Pons (tissue), 1 donor: Measurements from ENCODE around the gene STMND1.
A peak's percentile ranks its signal among the peaks of the same experiment; 100 is the strongest.

Experiments used
- DNase-seq: peaks from one replicate; pipeline ENCODE4 v3.0.0-alpha.2; 2016; ENCODE audit warnings: low spot score

STMND1 gene

DNA sequence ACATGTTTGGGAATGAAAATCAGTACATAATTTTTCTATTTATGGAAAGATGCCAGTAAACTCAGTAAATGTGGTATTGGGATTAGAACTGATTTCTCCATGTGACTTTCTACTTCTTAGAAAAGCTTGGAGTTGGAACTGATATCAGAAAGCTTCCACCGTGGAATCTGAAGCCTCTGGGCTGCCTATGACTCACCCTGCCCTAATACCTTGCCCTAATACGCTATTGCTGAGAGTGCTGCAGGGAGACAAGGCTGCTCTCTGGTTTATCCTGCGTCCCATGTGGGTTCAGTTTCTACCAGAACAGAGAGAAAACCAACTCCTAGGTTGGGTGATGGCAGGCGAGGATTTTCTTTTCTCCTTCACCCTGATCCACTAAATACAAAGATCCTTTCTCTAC lies 3.3 kb upstream of the STMND1 start:
- peak; percentile 34 for DNase-seq

DNA sequence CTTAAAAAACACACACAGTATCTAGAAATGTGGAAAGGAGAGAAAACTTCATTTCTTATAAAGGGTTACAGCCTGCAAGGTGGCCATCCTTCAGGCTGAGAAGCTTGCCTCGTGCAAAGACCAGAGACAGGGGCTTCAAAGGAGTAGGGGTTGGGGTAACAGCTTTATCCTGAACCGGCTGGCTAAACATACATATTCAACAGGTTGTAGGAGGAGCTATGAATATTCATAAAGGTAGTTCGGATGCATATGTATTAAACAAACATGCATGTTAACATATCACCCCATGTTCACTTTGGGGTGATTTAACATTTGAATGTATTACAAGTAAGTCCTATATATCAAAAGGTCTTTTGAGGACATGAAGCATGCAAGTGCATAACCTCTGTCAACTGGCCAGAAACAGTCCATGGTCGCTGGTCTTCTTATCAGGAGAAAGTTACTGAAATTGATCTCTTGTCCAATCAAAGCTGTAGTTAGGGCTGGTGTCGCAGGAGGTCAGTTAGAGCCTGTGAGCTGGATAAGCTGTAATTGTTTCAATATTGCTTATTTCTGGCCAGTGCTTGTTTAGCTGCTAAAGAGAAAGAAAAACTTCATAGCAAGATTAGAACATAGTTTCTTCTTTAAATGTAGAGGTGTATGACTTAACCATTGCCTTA lies 2.3 kb upstream of the STMND1 start:
- DNase-seq = no peak

DNA sequence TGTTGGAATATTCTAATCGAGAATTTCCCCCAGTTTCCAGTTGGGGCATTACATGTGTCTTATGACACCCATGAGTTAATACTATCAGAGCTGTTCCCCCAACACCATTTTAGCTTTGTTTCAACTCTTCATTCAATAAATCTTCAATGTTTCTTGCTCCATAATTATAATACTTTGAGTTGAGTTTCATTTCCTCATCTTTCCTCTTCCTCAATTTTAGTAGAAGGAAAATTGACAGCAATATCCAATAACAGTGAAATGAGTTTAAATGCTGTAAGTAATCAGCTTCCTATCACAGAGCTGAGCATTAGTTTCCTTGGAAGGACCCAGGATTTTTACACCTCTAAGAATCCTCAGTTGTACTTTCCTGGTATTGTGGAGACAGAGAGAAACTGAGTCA lies 1.0 kb upstream of the STMND1 start:
- DNase-seq = no peak

DNA sequence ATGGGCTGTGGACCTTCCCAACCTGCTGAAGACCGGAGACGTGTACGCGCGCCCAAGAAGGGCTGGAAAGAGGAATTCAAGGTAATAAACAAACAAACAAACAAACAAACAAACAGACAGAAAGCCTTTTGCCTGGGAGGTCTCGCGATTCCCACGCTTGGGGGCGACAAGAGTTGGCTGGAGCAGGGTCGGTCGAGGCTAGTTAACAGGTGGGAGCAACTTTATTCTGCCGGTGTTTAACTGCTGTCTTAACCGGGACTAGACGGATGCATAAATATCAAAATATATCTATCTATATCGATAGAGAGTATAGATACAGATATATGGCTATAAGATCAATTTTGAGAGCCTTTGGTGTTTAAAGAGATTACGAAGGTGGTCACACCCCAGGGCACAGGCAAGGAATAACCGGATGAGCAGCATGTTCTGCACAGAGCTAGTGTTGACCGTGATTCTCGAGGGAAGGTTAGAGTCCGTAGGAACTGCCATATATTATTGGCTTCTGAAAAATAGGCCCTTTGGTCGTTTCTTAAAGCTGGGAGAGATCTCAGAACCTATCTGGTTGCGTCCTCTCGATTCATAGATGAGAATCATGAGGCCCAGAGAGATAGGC lies 514 bp downstream of the STMND1 start:
- no peak for DNase-seq

DNA sequence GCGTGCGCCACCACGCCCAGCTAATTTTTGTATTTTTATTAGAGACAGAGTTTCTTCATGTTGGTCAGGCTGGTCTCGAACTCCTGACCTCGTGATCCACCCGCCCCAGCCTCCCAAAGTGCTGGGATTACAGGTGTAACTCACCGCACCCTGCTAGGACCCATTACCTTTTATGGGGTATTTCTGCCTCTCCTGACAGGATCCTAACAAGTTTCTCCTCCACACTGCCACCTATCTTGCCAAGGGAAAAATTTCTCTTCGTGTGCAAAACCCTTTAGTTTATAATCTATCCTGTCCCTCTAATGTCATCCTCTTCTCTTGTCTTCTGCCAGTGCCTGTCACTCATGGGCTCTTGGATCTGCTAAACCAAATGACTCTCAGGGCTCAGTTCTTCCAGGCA lies 1.9 kb downstream of the STMND1 start:
- DNase-seq = no peak

DNA sequence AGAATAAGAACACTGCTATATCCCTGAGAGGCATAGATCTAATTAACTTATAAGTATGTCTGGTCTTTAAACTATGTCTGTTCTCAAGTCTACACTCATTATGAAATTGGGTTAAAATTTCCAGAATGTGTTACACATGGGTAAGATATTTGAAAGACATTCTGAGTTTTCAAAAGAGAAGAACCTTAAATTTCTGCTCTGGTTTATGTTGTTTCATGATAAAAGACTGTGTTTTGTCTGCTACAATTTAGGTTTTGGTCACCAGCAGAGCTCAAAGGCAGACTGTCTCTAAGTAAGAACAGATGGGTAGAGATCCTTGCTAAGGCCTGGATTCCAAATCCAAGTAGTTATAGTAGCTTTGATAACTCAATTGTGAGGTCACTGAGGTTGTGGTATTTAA lies 6.0 kb downstream of the STMND1 start:
- no peak for DNase-seq

DNA sequence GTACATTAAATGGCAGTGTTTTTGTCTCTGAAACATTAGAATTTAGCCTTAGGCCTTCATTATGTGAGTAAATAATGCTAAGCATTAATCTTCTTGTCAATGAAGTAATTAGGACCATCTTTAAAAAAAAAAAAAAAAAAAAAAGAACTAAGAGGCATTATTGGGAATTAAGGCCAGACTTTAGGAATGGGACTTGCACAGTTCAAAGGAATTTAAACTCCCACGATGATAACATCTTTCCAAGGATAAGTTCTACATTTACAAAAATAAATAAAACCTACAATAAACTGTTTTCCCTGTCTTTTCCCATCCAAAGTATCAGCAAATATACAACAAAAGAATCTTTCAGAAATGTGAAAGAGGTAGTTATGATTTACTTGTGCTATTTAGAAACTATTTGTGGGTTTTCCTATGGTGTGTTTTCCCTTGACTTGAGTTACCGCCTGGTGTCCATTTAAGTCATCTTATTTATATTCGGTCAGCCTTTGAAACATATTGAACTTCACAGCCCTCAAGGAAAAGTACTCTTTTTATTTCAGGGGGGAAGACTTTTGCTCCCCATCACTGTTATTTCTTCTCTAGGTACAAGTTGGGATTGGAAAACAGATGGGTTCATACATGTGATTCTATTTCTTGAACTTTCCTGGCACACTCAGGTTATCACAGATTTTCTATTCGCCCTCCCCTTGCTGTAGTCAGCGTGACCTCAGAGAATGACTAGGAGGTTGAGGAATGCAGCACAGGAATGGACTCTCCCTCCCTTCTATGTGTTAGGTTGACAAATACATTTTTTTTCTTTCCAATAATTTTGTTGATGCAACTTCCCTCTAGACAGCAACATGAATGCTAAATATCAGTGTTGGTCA lies 13.6 kb downstream of the STMND1 start:
- DNase-seq = no peak

DNA sequence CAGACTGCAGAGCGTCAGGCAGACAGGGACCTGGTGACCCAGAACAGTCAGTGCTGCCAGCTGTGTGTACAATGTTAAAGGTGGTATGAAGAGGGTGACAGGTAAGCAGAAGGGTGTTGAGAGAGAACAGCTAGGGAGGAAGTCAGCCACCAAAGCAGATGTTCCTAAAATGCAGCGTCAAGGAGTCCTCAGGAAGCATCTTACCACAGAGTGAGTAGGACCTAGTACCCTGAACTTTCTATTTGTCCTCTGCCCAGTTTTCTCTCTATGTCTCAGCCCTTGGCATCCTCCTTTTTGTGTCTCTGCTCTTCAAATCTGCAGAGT lies 14.2 kb downstream of the STMND1 start:
- no peak for DNase-seq

DNA sequence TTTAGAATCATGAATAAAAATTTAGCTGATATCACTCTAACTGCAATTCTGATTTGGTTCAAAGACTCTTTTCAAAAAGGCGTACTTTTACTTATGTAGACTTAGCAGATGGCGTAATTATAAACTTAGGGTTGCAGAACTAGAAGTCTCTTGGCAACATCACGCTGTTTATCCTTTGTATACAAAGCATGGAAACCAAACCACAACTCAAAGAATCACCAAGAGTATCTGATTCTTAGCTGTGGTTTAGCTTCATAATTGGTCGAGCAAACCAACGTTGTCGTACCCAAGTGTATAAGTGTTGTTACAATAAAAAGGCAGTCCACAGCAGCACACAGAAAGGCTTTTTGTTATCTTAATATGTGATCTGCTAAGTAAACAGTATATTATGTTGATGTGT lies 18.2 kb downstream of the STMND1 start:
- DNase-seq = no peak

DNA sequence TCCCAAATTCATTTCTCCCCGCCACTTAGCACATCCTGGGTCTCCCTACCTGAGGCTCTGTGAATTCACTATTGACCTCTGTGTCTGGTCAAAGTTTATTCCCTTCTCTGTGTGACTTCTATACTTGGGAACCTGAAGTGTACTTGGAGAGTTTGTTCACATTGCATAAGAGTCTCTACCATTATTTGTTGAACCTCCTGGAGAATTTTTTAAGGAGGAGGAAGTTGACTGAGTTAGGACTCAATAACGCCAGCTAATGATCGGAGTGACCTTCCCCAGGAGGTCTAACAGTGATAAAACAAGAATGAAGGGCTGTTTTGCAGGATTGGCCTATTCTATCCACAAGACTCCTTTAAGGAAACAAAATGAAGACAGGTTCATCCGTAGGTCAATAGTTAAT lies 23.6 kb downstream of the STMND1 start:
- no peak for DNase-seq

DNA sequence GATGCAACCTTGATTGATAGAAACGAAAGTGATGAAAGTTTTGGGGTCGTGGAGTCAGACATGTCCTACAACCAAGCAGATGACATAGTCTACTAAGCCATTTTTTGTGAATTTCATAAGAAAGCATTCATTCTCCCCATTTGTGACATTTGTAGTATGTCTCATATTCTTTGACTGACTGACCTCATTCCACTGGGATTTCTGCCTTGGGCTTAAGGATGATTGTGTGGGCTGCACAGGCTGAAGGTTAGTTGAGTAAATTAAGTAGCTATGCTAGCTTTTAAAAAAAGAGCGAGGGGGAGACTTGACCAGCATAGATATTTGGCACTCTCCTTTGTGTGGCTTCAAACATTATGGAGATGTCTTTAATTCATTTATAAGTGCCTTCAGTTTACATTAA lies 28.9 kb downstream of the STMND1 start:
- no peak for DNase-seq

DNA sequence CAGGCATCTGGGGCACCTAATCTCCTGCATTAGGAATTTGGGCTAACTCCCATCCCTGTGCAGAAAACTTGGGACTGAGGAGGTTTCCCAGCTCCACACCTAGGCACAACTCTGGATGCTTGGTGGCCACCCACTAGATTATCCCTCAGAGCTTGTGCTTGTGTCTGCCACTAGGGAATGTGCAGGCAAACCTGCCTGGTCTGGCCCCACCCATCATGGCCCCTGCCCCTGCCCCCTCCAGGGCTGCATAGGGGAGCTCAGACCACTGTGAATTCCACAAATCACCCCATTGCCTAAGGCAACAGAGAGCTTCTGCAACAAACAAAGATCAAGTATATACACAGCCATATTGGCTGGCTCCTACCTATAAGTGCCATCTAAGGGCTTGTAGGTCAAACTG lies 31.1 kb downstream of the STMND1 start:
- DNase-seq = no peak

DNA sequence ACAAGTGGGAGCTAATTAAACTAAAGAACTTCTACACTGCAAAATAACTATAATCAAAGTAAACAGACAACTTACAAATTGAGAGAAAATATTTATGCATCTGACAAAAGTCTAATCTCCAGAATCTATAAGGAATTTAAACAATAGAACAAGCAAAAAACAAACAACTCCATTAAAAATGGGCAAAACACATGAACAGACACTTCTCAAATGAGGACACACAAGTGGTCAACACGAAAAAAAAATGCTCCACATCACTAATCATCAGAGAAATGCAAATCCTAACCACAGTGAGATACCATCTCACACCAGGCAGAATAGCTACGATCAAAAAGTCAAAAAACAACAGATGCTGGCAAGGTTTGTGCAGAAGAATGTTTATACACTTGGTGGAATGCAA lies 36.2 kb downstream of the STMND1 start:
- no peak for DNase-seq

DNA sequence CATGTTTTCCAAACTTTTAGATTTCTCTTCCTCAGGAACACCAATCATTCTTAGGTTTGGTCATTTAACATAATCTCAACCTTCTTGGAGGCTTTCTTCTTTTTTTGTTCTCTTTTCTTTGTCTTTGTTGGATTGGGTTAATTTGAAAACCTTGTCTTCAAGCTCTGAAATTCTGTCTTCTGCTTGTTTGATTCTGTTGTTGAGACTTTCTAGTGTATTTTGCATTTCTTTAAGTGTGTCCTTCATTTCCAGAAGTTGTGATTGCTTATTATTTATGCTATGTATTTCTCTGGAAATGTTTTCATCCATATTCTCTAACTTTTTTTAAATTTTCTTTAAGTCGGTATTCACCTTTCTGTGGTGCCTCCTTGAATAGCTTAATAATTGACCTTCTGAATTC lies 42.2 kb downstream of the STMND1 start:
- DNase-seq = no peak

DNA sequence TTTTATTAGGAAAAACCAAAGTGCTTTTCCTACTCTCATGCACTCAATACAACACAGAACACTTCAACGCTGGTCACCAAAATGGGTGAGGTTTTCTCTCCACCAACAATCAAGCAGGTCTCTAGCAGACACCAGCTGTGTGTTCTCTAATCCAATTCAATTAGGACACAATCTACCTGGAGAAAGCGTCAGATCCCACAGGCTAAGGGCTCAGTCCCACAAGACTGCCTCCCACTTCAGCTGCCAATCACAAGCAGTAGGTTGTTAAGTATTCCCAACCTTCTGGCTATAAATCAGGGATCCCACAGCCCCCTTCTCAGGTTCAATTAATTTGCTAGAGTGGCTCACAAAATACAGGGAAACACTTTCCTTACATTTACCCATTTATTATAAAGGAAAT lies 47.7 kb downstream of the STMND1 start:
- no peak for DNase-seq

DNA sequence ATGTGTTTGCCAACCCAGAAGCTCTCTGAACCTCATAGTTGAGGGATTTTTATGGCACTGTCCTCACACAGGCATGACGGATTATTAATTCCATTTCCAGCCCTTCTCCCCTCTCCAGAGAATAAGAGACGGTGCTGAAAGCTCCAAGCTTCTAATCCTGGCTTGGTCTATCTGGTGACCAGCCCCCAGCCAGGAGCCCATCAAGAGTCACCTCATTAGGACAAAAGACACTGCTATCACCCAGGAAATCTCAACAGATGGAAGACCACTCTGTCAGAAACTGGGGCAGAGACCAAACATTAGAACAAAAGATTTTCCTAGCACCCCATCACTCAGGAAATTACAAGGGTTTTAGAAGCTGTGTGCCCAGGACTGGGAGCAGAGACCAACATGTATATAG lies 48.2 kb downstream of the STMND1 start:
- DNase-seq = no peak

DNA sequence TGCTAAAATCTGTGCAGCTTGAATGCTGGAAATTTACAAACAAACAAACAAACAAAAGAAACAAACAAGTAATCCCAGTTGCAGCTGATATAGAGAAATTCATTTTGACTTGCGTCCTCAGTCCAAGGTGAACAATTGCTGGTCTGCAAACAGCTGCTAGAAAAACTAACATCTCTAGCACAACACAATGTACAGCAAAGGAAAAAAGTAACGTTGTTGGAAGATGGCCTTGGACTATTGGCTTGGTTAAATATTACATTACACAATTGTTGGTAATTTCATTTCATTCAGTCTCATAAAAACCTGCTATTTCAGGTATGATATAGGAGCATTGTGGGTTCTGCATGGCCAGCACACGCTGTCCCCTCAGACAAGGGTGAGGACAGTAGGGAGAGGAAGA lies 50.0 kb downstream of the STMND1 start:
- no peak for DNase-seq

DNA sequence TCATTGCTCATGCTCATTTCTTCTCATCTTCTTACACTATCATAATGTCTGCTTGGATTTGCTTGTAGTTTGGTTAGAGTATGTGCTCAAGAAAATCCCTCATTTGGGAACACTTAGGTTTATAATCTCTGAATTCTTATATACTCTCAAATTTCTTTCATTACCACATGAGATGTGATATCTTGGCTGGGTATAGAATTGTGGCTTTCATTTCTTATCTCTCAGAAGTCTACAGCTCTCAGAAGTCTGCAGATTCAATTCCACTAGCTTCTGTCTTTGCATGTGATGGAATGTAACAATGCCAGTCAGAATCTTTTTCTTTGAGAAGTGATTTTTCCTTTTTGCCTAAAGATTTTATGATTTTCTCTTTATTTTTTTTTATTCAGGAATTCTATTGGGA lies 50.9 kb downstream of the STMND1 start:
- DNase-seq = no peak

DNA sequence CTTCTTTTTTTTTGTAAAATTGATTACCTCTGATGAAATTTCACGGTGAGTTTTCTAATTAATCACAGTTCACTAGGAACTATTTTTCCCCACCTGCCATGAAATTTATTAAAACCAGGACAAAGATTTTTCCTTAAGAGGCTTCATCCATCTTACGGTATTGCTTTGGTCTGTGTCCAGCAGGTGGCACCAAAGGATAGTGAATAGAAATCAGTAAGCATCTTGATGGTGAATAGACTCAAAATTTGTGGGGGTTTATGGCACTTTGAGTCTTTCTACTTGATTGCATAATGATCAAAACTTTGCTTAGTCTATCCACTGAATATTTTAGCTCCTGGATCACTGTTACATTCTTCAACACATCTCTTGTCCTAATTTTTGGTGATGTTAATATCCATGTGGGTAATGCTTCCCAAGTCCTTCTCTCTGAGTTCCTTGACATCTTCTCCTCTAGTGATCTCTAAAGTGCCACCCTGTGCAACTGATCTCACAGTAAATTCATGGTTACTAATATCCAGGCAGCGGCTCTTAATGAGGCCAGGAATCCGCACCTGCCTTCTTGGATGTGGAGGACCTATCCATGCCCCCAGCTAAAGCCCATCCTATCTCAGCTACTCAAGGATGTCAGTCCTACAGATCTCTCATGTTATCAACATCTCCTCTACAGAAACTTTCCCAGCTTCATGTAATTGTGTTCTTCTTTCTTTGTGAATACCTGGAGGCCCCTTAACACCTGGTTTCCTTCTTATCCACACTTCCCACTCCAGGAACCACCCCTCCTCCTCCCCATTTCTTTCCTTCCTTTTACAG lies 54.5 kb downstream of the STMND1 start:
- peak; percentile 90 for DNase-seq

DNA sequence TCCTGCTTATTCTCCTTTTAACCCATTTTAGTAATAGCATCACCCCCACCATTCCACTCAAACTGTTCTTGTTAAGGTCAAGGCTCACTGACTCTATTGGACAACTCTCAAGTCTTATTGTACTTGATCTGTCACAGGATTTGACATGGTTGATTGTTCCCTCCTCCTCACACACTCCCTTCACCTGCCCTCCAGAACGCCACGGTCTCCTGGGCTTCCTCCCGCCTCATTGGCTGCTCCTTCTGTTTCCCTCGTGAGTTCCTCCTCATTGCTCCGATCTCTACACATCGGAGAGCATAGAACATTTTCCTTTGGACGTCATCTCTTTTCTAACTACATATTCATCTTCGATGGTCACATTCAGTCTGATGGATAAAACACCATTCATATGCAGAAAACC lies 55.1 kb downstream of the STMND1 start:
- no peak for DNase-seq

DNA sequence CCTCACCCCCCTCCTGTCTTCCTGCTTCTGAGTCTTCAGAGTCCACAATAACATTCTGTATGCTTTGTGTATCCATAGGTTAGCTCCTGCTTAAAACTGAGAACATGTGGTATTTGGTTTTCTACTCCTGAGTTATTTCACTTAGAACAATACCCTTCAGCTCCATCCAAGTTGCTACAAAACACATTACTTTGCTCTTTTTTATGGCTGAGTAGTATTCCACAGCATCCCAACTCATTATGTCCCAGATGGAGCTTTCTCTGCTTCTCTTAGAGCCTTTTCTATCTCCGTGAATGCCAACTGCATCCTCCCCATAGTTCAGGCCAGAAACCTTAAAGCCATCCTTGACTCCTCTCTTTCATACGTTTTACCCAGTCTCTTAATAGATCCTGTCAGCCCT lies 55.8 kb downstream of the STMND1 start:
- no peak for DNase-seq

DNA sequence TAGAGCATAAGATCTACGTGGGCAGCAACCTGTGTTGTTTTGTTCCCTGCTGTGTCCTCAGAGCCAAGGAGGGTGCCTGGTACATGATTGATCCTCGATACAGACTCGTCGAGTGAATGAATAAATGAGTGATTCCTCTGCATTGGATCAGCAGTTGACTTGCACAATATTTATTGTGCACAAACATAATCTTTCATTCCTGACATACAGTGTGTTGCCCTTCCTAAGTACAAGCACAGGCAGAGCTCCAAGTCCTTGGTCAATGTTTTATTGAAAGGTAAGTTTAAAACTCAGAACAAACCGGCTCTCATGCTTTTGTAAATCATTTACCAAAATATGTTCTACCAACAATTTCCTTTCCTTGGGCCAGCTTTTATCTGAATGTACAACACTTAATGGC lies 57.4 kb downstream of the STMND1 start:
- no peak for DNase-seq

DNA sequence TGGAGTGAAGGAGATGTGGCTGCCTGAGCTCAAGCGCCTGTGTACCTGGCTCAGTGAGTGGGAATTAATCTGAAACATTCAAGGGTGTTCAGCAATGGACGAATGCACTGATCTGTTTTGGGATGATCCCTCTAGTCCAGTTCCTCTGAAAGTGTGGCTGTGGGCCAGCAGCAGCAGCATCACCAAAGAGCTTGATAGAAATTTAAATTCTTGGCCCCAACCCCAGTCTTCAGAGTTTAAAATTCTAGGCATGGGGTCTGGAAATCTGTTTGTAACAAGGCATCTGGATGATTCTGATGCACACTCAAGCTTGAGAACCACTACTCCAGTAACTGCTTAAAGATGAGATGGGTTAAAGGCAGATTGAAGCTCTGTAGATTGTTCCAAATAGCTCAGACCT lies 59.2 kb downstream of the STMND1 start:
- no peak for DNase-seq
